HUES48 (cell line): ENCODE results near the gene RABGAP1L.

Experiments
- H3K27ac ChIP-seq: one replicate; pipeline ENCODE4 v1.7.0; 2013; ENCODE audit warnings: low read depth, low read length, inconsistent platforms
- H3K27me3 ChIP-seq: 2 replicates; pipeline ENCODE4 v1.6.1; 2013; ENCODE audit warnings: mild to moderate bottlenecking, low read length; ENCODE audit not compliant: control insufficient read depth, insufficient read depth
- H3K36me3 ChIP-seq: 2 replicates; pipeline ENCODE4 v1.6.1; 2013; ENCODE audit warnings: low read length; ENCODE audit not compliant: control insufficient read depth, insufficient read depth
- H3K4me1 ChIP-seq: 2 replicates; pipeline ENCODE4 v1.6.1; 2013; ENCODE audit warnings: mild to moderate bottlenecking, low read length; ENCODE audit not compliant: control insufficient read depth, insufficient read depth
- H3K4me3 ChIP-seq: 2 replicates; pipeline ENCODE4 v1.5.1; 2013; ENCODE audit warnings: mild to moderate bottlenecking, low read depth, low read length
- H3K9ac ChIP-seq: 2 replicates; pipeline ENCODE4 v1.6.1; 2013; ENCODE audit warnings: mild to moderate bottlenecking, low read depth, low read length, moderate library complexity
- H3K9me3 ChIP-seq: 2 replicates; pipeline ENCODE4 v1.6.1; 2013; ENCODE audit warnings: low read length; ENCODE audit not compliant: control insufficient read depth, insufficient read depth

The RABGAP1L gene

GRCh38 chr1:174949645-174950044 is 790.3 kb downstream of the RABGAP1L start:
- H3K36me3 ChIP-seq, result peaks cover 64% of the 10 kb centered on the region
- no peaks in the 10 kb centered on the region for H3K9me3 ChIP-seq
- H3K4me1 ChIP-seq, result peaks cover 5% of the 10 kb centered on the region
- H3K4me3 ChIP-seq, result no peak overlapping the region
- H3K27me3 ChIP-seq, result no peaks in the 10 kb centered on the region
- H3K9ac ChIP-seq, result no peak overlapping the region
- no peak overlapping the region for H3K27ac ChIP-seq

- Histone ChIP-seq H3K4me3 (no peak overlapping the region), H3K27ac (peak overlapping the region; percentile 68), H3K9me3 (no peaks in the 10 kb centered on the region), H3K36me3 (peaks cover 84% of the 10 kb centered on the region), H3K4me1 (peaks cover 5% of the 10 kb centered on the region), H3K27me3 (no peaks in the 10 kb centered on the region), H3K9ac (no peak overlapping the region)
Measured at GRCh38 chr1:174953285-174954072, 794.2 kb downstream of the RABGAP1L start.

- H3K27ac ChIP-seq, result peak overlapping the region; percentile 68
- peaks cover 84% of the 10 kb centered on the region for H3K36me3 ChIP-seq
- no peak overlapping the region for H3K9ac ChIP-seq
- H3K27me3 ChIP-seq, result no peaks in the 10 kb centered on the region
- H3K9me3 ChIP-seq, result no peaks in the 10 kb centered on the region
- H3K4me1 ChIP-seq, result peaks cover 5% of the 10 kb centered on the region
- H3K4me3 ChIP-seq, result no peak overlapping the region
Measured at GRCh38 chr1:174954073-174954460, 794.7 kb downstream of the RABGAP1L start.

- Histone ChIP-seq H3K27me3 (no peaks in the 10 kb centered on the region), H3K4me3 (no peak overlapping the region), H3K4me1 (peaks cover 7% of the 10 kb centered on the region), H3K27ac (peak overlapping the region; percentile 68), H3K9me3 (no peaks in the 10 kb centered on the region), H3K9ac (no peak overlapping the region), H3K36me3 (peaks cover 85% of the 10 kb centered on the region)
Measured at GRCh38 chr1:174954671-174955669, 795.6 kb downstream of the RABGAP1L start.

GRCh38 chr1:174956086-174956485 is 796.8 kb downstream of the RABGAP1L start:
- Histone ChIP-seq H3K4me3 (no peak overlapping the region), H3K36me3 (peaks cover 86% of the 10 kb centered on the region)

GRCh38 chr1:174956976-174957375 is 797.7 kb downstream of the RABGAP1L start:
- H3K36me3 ChIP-seq, result peaks cover 81% of the 10 kb centered on the region

More at GRCh38 chr1:174956086-174956485, 796.8 kb downstream of the RABGAP1L start:
- no peaks in the 10 kb centered on the region for H3K27me3 ChIP-seq
- no peak overlapping the region for H3K27ac ChIP-seq
- no peaks in the 10 kb centered on the region for H3K9me3 ChIP-seq
- peaks cover 14% of the 10 kb centered on the region for H3K4me1 ChIP-seq
- no peak overlapping the region for H3K9ac ChIP-seq

GRCh38 chr1:174957829-174958228 is 798.5 kb downstream of the RABGAP1L start:
- no peak overlapping the region for H3K4me3 ChIP-seq
- no peaks in the 10 kb centered on the region for H3K27me3 ChIP-seq
- peaks cover 14% of the 10 kb centered on the region for H3K4me1 ChIP-seq
- no peak overlapping the region for H3K27ac ChIP-seq
- peaks cover 77% of the 10 kb centered on the region for H3K36me3 ChIP-seq
- H3K9ac ChIP-seq, result no peak overlapping the region
- no peaks in the 10 kb centered on the region for H3K9me3 ChIP-seq

More at GRCh38 chr1:174956976-174957375, 797.7 kb downstream of the RABGAP1L start:
- Histone ChIP-seq H3K4me3 (no peak overlapping the region), H3K4me1 (peaks cover 14% of the 10 kb centered on the region), H3K27ac (no peak overlapping the region), H3K9me3 (no peaks in the 10 kb centered on the region), H3K27me3 (no peaks in the 10 kb centered on the region), H3K9ac (no peak overlapping the region)

GRCh38 chr1:174958396-174958795 is 799.1 kb downstream of the RABGAP1L start:
- Histone ChIP-seq H3K9me3 (no peaks in the 10 kb centered on the region), H3K9ac (no peak overlapping the region), H3K4me1 (peaks cover 11% of the 10 kb centered on the region), H3K36me3 (peaks cover 74% of the 10 kb centered on the region), H3K27ac (no peak overlapping the region), H3K27me3 (no peaks in the 10 kb centered on the region), H3K4me3 (no peak overlapping the region)

- no peaks in the 10 kb centered on the region for H3K27me3 ChIP-seq
- no peaks in the 10 kb centered on the region for H3K9me3 ChIP-seq
- no peak overlapping the region for H3K27ac ChIP-seq
- H3K36me3 ChIP-seq, result peaks cover 73% of the 10 kb centered on the region
- no peak overlapping the region for H3K9ac ChIP-seq
- H3K4me1 ChIP-seq, result peaks cover 20% of the 10 kb centered on the region
- no peak overlapping the region for H3K4me3 ChIP-seq
Measured at GRCh38 chr1:174960362-174960761, 801.0 kb downstream of the RABGAP1L start.

- H3K9ac ChIP-seq, result no peak overlapping the region
- H3K4me1 ChIP-seq, result peaks cover 26% of the 10 kb centered on the region
- no peak overlapping the region for H3K4me3 ChIP-seq
- H3K36me3 ChIP-seq, result peaks cover 65% of the 10 kb centered on the region
- H3K27me3 ChIP-seq, result no peaks in the 10 kb centered on the region
- no peak overlapping the region for H3K27ac ChIP-seq
- H3K9me3 ChIP-seq, result no peaks in the 10 kb centered on the region
Measured at GRCh38 chr1:174963529-174964125, 804.3 kb downstream of the RABGAP1L start.
